Embryonic facial prominence (tissue), 1 donor: ENCODE results near the gene NFIX.

ENCODE experiments used
- DNase-seq: peaks from one replicate; pipeline ENCODE4 v3.0.0-alpha.2; 2016; ENCODE audit errors: extremely low spot score

The NFIX gene

GRCh38 chr19:13020002-13020414, 24.7 kb downstream of the NFIX start:
- no peak for DNase-seq

GRCh38 chr19:13022111-13022858, 27.0 kb downstream of the NFIX start:
- DNase-seq = no peak

DNA sequence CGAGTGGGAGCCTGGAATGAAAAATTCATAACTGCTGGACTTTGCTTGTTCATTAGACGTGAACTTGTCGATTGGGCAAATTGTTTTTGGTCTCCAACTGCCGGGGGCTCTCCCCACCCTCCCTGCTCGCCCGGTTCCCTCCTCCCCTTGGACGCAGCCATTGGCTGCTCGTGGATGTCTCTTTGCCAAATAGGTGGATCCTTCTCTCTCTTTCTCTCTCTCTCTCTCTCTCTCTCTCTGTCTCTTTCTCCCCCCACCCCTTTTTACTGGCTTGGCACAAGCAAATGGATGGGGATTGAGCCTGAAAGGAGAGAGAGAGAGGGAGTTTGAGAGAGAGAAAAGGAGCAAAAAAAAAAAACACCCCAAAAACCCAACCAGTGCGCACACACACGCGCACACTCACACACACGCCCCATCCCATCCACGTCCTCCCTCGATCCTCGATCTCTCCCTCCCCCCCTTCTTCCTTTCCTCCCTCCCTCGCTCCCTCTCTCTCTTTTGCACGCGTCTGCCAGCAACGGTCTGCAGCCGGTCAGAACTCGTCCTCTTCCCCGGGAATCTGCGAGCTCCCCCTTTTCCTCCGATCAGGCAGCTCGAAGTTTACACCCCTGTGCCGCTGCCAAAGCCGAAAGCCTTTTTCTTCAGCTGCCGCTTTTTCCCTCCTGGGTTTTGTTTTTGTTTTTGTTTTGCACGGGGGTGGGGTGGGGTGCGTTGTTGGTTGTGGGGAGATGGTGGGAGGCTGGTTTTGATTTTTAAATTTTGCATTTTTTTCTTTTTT, 27.8 kb downstream of the NFIX start:
- DNase-seq = peak; percentile 87

GRCh38 chr19:13023656-13024055, 28.4 kb downstream of the NFIX start:
- DNase-seq = no peak

- no peak for DNase-seq
Measured at GRCh38 chr19:13024126-13024950, 29.1 kb downstream of the NFIX start.

- DNase-seq = no peak
Measured at GRCh38 chr19:13024951-13025697, 29.8 kb downstream of the NFIX start.

DNA sequence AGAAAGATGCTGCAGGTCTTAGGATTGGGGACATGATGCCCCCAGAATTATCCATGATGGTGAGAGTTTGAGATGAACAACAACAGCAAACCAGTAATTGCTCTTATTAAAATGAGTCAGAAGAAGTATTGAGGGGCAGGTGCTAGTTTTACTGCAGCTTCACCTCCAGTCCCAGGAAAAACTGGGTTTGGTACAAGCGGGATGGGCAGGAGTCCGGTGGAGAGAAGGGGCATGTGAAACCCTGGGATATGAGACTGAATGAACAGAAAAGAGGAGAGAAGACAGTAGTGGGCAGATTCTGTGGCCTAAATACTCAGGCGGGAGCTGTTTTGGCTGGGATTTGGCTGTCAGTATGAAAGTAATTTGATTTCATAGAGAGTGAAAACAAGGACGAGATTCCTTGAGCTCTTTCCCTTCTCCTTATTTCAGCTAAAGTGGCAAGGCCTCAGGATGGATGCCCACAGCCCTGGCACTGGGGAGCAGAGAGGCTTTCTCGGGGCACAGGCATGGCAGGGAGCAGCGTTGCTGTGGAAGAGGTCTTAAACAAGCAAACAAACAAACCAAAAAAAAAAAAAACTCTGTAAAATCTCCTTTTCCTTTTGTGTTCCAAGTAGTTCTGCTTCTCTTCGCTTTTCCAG, 30.7 kb downstream of the NFIX start:
- DNase-seq = no peak

- no peak for DNase-seq
Measured at GRCh38 chr19:13026462-13027370, 31.4 kb downstream of the NFIX start.

- no peak for DNase-seq
Measured at GRCh38 chr19:13027557-13027956, 32.3 kb downstream of the NFIX start.

GRCh38 chr19:13028027-13028426, 32.8 kb downstream of the NFIX start:
- no peak for DNase-seq

DNA sequence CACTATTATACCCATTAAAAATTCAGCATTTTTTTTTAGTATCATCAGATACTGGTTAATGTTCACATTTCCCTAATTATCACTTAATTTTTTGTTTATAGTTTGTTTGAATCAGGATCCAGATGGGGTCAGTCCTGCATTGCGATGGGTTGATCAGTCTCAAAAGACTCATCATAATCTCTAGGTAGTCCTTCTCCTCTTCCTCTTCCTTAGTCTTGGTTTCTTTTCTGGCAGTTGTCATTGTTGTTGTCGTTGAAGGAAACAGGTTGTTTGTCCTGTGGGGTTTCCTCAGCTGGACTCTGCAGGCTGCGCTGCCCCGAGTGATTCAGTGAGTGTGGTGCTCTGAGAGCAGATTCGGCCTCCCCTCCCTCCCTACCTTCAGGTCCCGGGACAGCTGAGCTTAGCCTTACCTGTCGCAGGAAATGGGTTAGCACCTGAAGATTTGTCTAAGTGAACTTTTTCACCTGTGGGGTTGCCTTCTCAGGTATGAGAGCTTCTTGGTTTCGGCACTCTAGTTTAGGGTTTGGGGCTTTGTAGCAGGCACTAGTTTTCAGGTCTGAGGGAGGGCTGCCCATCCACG, 34.1 kb downstream of the NFIX start:
- no peak for DNase-seq

GRCh38 chr19:13029893-13030292, 34.6 kb downstream of the NFIX start:
- no peak for DNase-seq

DNA sequence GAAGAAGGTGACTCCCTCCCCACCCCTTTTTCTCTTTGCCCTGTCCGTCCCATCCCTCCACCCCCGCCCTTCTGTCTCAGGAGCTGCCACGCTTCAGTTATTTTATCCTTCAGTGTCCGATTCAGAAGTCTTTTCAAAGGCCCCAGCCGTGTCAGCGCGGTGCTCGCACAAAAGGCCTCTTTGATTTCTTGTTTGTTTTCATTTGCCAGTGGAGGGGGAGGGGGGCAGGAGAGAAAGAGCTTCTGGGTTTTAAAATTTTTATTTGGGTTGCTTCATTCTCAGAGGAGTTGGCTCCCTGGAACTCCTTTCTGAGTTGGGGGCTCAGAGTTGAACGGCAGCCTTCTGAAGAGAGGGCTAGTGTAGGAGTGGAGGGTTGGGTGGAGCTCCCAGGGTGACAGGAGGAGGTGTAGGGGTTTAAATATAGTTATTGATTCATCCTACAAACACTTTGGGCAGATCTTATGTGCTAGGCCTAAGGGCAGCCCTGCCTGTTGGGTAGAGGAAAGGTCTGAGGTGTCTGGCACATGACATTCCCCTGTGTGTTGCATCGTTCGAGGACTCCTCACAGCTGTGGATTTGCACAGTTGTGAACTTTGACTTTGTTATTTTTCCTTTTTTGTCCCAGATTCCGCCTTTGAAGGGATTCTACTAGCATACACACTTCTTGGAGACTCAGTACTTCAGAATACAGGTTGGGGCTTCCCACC, 36.8 kb downstream of the NFIX start:
- no peak for DNase-seq

DNA sequence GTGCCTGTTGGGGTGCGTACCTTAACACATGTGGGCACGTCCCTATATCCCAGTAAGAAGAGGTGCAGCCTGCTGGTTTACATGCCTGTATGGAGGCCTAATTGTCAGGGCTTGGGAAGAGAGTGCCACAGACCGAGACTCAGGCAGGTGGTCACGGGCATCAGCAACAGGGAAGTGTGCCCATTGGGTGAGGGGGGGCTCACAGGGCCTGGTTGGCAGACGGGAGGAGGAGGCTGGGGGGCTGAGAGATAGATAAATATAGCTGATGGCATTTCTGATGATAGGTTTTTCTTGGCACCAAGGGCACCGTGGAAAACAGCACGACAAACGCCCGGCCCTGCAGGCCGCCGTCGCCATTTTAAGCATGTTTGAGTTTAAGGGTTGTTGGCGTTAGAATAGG, 37.6 kb downstream of the NFIX start:
- DNase-seq = no peak

DNA sequence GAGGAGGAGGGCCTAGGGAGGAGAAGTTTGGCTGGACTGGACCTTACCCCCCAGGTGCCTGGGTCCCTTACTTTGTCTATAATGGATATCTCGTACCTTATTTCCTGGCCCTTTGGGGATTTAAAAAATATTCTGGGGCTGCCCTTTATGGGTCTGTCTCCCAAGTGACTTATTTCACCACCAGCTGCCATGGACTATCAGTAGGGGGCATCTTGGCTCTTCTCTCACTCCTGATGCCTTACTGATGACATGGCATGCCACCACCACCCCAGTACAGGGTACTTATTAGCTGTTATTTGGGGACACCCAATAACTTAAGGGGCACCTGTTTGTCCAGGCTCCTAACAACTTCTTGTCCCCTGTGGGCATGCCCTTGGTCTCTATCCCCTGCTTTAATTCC, 38.0 kb downstream of the NFIX start:
- no peak for DNase-seq

DNA sequence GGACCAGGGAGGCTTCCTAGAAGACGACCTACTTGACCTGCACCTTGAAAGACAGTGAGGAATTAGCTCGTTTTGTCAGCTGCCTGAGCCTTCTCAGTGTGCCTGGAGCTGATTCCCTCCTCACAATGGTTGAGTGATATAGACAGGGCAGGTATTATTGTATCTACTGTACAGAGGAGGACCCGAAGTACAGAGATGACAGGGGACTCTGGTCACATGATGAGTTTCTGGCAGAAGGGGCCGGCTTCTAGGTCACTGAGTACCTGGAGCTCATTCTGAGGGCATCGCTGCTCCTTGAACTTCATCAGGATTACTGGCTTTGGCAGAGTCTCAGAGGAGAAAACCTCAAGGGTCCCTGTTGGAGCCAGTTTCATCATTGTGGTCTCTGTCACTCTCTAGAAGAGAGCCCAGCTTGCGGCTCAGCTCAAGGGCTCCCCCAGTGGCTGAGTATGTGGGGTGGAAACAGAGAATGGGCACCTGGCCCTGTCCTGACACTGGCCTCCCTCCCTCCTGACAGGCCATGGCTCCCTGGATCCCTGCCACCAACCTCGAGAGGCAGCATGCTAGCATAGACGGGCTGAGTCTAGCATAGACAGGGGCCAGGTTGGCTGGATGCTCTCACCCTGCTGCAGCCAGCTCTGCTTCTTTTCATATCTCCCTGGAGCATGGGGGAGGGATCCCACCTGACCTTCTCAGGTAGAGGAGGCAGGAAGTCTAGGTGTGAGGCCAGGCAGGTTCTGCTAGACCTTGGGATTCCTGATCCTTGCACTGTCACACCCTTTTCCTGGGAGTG, 38.7 kb downstream of the NFIX start:
- no peak for DNase-seq

GRCh38 chr19:13034636-13035035, 39.4 kb downstream of the NFIX start:
- no peak for DNase-seq

DNA sequence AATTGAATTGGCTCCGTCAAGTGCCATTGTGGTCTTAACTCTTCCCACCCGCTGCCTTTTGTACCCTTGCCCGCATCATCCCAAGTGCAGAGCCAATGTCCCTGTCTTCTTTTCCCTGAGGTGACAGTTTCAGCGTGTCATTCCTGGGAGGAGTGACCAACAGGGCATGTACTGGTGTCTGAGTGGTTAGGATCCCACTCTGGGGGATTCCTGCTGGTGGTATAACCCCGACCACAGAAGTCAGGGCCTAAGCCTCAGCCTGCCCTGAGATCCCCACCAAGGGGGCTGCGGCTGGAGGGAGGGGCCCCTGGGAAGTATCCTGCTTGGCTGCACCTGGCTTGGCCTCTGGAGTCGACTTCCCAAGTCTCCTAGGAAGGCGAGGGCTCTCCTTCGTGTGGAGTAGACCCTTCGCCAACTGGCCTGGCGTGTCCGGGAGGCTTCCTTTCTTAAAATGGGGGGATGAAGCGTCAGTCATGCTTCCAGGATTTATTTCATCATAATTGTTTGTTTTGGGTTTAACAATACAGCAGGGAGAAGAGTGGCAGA, 40.6 kb downstream of the NFIX start:
- no peak for DNase-seq
